GM18508 (cell line): ENCODE data around the gene TLE1.
"Not testable (repeated sequence)": the region's sequence is repeated elsewhere in the genome, so short reads cannot be mapped to it uniquely, and the experiment has no call there.

Source experiments
- ATAC-seq: cut with Tn5 transposase; IDR thresholded peaks from one replicate; pipeline ENCODE4 v1.9.1; 2021; ENCODE audit warnings: moderate number of reproducible peaks; ENCODE audit not compliant: insufficient read depth, unreplicated experiment

The TLE1 gene

DNA sequence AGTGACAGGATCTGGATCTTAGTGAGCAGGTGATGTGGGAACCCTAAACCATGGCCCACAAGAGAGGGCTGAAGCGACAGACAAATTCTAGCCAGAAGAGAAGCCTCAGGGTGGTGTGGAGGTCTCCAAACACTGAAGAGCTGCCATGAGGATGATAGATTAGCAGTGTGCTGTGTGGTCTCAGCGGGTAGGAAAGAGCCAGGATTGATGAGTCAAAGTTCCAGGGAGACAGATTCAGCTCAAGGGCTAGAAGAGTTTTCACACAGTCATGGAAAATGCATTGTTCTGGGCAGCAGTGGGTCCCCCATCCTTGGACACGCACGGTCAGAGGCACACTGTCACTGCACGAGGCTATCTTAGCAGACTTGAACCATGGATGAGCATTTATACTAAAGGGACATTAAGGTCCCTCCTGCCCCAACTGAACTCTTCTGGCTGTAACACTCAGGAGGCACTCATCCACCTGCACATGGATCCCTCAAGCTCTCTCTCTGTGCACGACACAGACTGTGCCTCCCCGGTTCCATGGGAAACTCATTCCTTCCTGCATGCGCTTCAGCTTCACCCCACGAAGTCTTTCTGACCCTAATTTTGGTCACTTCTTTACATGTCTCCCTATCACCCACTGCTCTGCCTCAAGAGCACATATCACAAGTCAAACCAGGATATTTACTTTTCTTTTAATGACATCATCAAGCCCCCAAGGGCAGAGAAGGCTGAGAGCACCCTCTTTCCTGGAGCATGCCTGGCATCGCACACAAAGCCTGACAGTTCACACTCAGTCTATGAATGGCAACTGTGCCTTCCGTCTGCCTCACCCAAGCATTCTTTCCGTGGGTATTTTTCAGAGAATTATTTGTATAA is 84.8 kb downstream of the TLE1 start:
- ATAC-seq = no peak

DNA sequence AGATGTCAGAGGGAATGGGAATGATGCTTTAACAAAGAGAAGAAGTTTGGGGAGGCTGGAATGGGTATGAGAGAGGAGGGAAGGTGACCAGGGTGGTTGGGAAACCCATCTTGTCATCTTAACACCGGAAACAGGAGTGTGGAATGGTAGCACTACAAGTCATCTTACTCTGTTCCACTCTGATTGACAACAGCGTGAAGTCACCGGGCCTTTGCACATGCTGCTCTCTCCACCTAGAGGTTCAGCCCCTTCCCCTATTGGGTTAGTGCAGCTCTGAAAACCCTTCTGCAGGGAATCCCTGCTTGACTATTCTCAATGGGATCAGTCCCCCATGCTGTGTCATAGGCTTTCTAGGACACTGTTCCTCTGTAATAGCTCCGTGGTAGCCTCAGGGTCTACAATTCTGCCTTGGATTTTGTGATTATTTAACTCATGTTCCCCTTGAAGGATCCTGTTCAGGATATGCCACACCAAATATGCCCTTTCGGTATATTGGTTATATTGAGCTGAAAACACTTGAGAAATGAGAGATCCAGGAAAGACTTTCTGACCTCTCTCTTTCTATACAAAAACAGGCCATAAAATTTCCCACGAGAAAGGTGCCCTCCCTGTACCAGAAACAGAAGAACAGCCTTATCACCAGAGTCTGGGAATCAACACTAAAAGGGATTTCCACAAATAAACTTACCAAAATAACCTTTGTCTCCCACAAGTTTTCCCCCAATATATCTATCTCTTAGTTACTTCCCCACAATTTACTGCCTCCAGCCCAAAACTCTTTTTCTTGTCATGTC is 86.3 kb downstream of the TLE1 start:
- no peak for ATAC-seq

DNA sequence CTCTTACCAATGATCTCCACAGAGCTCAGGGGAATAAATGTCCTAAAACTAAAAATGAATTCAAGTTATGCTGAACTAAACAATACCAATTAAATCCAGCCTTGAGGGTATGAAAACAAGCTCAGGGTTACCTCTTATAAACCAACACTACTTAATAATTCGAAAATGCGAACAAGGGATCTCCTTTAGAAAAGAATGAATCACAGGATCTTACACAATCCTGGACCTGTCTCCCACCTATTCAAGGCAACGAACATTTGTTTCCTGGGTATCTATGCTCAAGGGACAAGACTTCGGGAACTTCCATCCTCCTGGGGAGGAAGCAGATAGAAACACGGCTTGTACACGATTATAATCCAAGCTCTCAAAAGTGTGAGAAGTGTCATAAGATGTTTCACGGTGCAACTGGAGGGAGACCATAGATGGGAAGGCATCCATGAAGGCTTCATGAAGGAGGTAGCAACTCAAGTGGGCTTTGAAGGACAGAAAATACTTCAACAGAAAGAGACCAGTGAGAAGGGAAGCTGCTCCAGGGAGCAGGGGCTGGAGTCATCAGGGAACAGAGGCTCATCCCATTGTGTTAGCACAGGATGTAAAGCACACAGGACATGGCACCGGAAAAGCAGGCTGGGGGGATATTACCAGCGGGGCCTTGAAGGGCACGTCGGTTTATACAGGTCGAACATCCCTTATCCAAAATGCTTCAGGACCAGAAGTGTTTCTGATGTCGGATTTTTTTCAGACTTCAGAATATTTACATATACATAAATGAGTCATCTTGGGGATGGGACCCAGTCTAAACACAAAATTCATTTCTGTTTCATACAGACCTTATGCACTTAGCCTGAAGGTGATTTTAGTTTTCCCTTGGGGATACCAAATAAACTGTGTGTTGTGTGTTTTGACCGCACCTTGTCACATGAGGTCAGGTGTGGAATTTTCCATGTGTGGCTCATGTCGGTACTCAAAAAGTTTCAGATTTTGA is 87.4 kb downstream of the TLE1 start:
- ATAC-seq = no peak

DNA sequence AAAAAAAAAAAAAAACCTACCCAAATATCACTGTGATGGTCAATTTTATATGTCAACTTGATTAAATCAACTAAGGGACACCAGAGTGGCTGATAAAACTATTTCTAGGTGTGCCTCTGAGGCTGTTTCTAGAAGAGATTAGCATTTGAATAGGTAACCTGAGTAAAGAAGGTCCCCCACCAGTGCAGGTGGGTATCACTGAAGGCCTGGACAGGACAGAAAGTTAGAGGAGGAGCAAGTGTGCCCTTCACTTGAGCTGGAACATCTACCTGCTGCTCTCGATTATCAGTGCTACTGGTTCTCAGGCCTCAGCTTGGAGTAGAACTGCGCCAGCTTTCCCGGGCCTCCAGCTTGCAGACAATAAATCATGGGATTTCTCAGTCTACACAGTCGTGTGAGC is 88.7 kb downstream of the TLE1 start:
- no peak for ATAC-seq

DNA sequence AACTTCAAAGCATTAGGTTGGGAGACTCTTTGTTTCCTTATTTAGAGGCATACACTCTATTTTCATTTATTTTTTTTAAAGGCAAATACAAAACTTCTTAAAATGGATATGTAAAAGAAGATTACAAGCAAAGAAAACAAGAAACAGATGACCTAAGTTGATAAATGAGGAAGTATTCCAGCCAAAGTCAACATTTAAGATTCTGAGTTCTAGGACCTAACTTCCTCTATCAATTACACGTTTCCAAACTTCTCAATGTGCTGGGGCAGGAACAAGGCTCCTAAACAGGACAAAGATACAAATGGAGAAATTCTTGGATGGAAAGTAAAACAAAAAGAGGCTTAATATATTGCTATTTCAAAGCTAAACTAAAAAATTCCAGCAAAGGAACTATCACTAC is 89.5 kb downstream of the TLE1 start:
- ATAC-seq = no peak

DNA sequence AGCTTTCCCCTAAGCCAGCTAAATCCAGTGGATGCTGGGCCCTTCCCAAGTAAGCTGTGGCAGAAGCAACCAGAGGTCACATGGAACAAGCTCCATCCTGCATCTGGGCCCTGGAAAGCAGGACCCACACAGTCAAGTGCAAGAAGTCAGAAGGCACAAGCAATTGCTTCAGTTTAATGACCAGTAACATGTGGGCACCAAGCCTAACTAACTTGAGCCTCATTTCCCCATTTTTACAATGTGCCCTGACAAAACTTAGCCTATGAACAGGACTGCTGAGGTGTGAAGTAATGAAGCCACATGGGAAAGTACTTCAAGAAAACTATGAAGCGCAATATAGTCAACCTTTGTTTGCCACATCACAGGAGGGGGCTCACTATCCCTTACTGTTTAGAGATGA is 90.5 kb downstream of the TLE1 start:
- ATAC-seq = no peak

DNA sequence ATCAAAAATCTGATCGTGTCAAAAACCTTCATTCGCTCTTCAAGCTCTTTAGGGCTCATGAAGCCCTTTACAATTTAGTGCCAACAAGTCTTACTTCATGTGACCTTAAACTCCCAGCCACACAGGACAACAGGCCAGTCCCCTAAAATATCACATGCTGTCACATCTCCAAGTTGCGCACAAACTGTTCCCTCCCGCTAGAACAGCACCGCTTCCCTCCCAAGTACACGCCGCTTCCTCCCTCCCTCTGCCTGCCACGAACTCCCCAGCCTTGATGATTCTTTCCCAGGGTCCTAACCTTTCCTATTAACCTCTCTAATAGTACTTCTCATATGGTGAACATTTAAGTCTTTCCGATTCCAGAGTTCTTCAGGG is 91.2 kb downstream of the TLE1 start:
- no peak for ATAC-seq

DNA sequence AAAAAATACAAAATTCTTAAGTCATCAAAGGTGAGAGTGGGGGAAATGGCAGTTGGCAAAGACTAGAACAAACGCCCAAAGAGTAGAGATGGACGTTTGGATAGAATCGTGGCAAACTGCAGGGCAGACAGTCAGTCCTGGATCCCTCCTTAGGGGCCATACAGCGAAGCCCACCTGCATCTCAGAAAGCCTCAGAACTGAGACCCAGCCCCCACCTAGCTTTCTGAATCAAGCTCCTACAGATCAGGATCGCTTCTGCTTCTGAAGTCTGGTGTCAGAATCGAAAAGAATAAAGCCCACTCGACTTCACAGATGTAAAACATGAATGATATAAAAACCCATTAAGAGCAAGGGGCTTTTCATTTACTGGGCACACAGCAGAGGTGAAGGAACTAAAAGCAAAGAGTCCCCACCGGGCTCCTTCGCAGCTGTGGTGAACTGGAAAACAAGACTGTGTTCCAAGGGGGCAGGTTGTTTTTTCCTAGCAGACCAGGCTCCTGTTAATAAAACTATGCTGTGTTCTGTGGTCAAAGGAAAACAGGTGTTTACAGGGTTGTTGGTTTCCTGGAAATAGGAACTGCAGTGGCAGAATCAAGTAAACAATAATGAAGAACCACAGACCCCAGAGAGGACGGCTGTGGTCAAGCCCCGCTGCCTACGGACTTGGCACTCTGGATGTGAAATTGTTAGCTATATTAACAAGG is 91.8 kb downstream of the TLE1 start:
- ATAC-seq = no peak

DNA sequence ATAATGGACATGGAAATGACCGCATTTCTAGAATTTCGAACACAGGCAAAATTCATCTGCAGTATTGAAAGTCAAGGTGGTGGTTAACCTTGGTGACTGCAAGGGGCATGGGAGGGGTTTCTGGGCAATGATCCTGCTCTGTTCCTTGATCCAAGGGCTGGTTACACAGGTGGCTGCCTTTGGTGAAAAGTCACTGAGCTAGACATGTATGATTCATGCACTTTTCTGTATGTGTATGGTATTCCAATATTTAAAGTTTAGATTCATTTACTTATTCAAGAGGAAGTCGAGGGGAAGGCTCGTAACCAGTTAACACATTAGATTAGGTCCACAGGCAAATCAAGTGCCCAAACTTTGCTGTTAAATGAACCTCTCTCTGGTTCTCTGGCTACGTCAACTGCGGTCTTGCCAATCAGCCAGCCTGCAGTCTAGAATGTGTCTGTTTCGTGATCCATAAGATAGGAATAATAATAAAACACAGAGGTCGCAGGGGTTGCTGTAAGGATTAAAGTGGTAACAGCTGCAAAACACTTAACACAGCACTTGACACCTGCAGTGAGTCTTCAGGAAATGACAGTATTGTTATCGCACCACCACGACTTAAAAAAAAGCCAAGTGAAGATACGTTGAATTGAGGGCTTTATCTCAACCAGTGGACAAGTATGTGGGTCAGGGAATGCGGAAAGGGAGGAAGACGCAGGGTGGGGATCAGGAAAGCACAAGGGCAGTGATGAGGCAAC is 92.5 kb downstream of the TLE1 start:
- no peak for ATAC-seq

DNA sequence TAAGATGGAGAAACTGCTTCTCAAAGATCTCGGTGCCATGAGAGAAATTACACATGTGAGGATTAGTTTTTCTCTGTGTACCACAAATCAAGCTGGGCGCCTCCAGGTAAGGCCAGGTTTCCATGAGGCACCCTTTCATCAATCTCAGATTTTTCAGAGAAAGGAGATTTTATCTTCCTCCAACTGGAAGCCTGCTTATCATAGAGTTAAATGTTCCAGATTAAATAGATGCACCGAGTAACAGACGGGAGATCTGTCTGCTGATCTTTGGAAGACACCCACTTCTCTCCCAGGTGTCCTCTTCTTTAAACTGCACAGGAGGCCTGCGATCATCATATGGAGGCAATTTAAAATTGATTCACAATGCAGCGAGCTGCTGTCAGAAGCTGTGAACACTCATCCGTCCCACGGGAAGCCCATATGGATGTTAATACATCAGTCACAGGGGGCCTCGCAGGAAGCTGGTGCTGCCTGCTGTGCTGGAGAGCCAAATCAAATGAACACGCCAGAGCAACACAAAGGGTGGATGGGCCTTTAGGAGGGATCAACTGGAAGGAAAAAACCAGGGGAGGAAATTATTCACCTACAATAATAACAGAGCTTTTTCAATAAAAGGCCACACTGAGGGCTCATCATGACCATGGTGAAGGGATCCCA is 93.3 kb downstream of the TLE1 start:
- no peak for ATAC-seq

DNA sequence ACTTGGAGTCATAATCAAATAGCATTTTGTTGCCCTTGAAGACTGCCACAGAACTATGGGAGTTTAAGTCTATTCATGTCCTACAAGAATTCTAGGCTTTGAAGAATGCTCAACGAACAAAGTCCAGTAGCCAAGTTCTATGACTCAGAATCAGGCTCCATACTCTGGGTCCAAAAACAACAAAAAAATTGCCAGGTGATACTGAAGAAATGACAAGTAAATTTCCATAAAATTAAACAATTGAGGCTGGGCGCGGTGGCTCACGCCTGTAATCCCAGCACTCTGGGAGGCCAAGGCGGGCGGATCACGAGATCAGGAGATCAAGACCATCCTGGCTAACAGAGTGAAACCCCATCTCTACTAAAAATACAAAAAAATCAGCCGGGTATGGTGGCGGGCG is 94.1 kb downstream of the TLE1 start:
- not testable (repeated sequence) for ATAC-seq

DNA sequence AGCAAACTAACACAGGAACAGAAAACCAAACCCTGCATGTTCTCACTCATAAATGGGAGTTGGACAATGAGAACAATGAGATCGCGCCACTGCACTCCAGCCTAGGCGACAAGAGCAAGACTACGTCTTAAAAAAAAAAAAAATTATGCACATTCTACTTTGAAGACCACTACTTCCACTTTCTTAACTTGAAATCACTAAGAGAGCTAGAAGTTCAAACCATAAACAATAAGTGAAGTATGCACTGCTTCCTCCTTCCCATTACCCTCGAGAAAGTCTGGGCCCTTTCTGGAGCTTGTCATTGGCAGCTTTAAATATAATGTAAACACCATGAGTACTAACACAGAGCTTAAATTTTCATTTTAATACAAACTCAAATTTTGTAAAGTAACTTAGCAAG is 94.9 kb downstream of the TLE1 start:
- ATAC-seq = no peak

DNA sequence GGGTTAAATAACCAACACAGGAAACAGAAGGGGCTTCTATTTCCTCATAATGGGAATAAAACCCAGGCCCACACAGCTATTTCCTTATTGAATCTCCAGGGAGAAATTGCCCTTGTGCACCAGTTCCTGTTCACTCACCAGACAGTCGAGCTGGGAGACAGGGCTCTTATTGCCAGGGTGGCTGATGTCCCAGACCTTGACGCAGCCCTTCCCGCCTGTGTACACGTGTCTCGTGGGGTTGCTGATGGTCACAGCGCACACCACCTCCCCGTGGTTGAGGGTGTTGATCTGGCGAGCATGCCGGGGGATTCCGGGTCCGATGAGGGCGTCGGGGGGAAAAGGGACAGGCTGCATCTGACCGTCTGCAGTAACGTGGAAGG is 96.5 kb downstream of the TLE1 start:
- no peak for ATAC-seq

DNA sequence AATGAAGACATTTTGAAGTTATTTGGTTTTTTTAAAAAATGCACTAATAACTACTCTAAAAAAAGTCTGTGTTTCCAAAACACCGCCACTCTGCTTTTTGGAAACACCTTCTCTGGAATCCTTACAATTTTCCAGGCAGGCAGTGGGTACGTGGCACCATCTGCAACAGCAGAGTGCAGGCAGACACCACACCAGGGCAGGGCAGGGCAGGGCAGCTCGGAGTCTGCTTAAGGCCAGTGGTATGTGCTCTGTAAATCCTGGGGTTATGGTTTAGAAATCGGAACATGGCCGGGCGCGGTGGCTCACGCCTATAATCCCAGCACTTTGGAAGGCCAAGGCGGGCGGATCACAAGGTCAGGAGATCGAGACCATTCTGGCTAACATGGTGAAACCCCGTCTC is 97.6 kb downstream of the TLE1 start:
- ATAC-seq = no peak

DNA sequence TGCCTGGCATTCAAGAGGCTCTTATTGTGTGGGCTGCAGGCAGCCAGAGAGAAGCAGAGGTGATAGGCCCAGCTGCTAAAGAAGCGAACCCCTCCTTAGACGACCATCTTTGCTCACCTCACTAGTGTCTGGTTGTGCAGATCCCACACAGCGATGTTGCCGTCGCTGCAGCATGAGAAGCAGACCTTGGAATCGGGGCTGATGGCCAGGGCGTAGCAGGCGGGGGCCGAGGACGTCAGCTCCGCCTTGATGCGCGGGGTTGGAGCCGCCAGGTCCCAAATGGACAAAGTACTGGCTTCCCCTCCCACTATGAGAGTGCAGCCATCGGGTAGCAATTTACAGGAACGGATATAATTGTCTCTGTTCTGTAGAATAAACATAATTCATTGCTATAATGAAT is 98.7 kb downstream of the TLE1 start:
- no peak for ATAC-seq

DNA sequence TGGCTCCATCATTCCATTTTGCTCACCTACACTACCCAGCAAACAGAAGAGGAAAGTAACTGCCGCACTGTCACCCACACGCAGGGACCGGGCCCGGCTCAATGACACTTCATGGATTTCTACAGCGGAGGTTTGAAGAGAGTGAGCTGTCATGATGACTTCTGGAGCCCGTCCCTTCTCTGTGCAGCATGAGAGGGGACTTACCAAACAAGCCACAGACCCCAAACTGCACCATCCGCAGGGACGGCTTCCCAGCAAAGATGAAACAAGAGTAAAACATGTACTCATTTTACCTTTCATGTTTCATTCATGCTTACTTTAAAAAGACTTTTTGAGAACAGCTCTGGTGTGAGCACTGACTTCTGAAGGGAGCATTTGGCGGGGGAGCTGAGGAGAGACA is 99.5 kb downstream of the TLE1 start:
- ATAC-seq = no peak

DNA sequence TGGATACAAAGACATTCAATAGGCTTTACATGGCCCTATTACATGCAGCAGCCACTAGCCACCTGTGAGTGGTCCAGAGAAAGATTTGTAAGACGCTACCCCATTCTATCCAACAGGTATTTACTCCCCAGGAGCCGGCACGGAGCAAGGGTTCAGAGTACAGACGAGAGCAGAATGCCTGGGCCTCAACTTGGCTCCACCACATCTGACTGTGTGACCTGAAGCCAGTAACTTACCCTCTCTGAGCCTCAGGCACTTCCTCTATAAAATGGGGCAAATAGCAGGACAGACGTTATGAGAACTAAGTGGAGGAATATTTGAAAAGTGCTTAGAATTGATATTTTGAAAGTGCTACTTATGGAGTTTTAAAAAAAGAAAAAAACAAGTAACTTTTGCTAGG is 100.0 kb downstream of the TLE1 start:
- no peak for ATAC-seq

DNA sequence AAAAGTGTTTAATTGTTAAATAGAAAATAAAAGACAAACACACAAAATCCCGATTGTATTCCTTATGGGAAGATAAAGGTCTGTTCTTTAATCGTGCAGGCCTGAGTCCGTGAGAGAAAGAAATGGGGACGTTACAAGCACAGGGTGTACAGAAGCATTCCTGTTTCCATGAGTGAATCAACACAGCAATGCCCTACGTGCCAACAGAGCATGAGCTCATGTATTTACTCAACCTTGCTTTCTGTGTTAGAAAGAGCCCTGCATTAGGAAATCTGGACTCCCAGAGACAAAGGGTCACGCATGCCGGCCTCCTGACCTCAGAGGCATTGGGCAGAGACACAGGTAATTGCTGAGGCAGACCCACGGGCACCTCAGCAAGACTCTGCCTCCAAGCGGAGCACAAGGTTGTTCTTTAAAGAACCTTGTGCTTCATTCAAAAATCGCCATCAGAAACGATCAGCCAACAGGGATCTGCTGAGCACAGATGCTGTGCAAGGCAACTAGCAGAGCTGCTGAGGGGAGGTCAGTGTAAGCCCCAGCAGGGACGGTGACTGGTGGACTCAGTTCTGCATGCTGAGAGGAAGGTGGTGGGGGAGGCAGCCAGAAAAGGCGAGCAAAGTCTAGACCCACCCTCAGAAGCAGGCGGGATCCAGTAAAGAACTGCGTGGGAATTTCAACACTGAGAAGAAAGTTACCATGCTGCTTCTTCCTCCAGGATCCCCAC is 101.0 kb downstream of the TLE1 start:
- ATAC-seq = no peak
